ENCODE measurements around the gene KRT7.

GRCh38 chr12:52235822-52236361, 2.8 kb downstream of the KRT7 start:
- TF ChIP-seq CTCF (conservative IDR thresholded peaks at IDR 0.05; ENCODE audit: low read length), result no peak
- no peak for TF ChIP-seq EZH2phosphoT487 (IDR thresholded peaks at IDR 0.05; ENCODE audit: borderline replicate concordance, low read depth, low read length)
